GM21619 (cell line): ENCODE measurements around the gene TUBB3.
"Not testable (repeated sequence)": the region's sequence is repeated elsewhere in the genome, so short reads cannot be mapped to it uniquely, and the experiment has no call there.

ENCODE experiments used
- ATAC-seq: cut with Tn5 transposase; IDR thresholded peaks from one replicate; pipeline ENCODE4 v1.9.1; 2021; ENCODE audit not compliant: unreplicated experiment

The TUBB3 gene

GRCh38 chr16:89917773-89918452, 5.2 kb upstream of the TUBB3 start:
- ATAC-seq, result peak; percentile 75

GRCh38 chr16:89918453-89919347, 4.4 kb upstream of the TUBB3 start, which contains the start of gene MC1R:
TSS of gene MC1R (plus strand) at chr16:89918862. CDS start at chr16:89919259, 397 bp downstream.
- no peak for ATAC-seq

- no peak for ATAC-seq
Measured at GRCh38 chr16:89919535-89920406, 3.4 kb upstream of the TUBB3 start.

- no peak for ATAC-seq
Measured at GRCh38 chr16:89920723-89921122, 2.4 kb upstream of the TUBB3 start.

GRCh38 chr16:89921131-89921701, 1.9 kb upstream of the TUBB3 start:
- no peak for ATAC-seq

- no peak for ATAC-seq
Measured at GRCh38 chr16:89921702-89922476, 1.3 kb upstream of the TUBB3 start.

- ATAC-seq, result no peak
Measured at GRCh38 chr16:89922477-89922883, 662 bp upstream of the TUBB3 start.

- no peak for ATAC-seq
Measured at GRCh38 chr16:89923640-89924296, 626 bp downstream of the TUBB3 start.

- no peak for ATAC-seq
Measured at GRCh38 chr16:89924297-89924924, 1.3 kb downstream of the TUBB3 start.

- ATAC-seq, result no peak
Measured at GRCh38 chr16:89924925-89925307, 1.8 kb downstream of the TUBB3 start.

- peak; percentile 4 for ATAC-seq
Measured at GRCh38 chr16:89925596-89926079, 2.5 kb downstream of the TUBB3 start.

- ATAC-seq, result no peak
Measured at GRCh38 chr16:89931305-89931896, 8.3 kb downstream of the TUBB3 start.

GRCh38 chr16:89931964-89932363, 8.8 kb downstream of the TUBB3 start:
- no peak for ATAC-seq

GRCh38 chr16:89934019-89934418, 10.9 kb downstream of the TUBB3 start:
- not testable (repeated sequence) for ATAC-seq

- no peak for ATAC-seq
Measured at GRCh38 chr16:89934611-89935553, 11.7 kb downstream of the TUBB3 start.

GRCh38 chr16:89935620-89936019, 12.5 kb downstream of the TUBB3 start:
- ATAC-seq, result not testable (repeated sequence)

- ATAC-seq, result no peak
Measured at GRCh38 chr16:89936034-89936433, 12.9 kb downstream of the TUBB3 start.
